Liver (tissue), 9 donors: ENCODE data around the gene FPR1. TPM values are rescaled to one million over a fixed set of nuclear protein-coding genes. Genes with fewer than 3 reads are reported as not detected.
A peak's percentile ranks its signal among the peaks of the same experiment; 100 is the strongest.

ENCODE experiments used
- DNase-seq: peaks from one replicate; pipeline ENCODE4 v3.0.0-alpha.2; 2017; ENCODE audit warnings: low spot score
- H3K27ac ChIP-seq, 2 donors: one replicate each; pipeline ENCODE4 v1.7.0; 2013; ENCODE audit warnings: inconsistent platforms in 2 of 2, low read length in 2 of 2, control low read depth in 1 of 2, low read depth in 1 of 2, mild to moderate bottlenecking in 1 of 2
- H3K27me3 ChIP-seq, 4 donors: one replicate each; pipeline versions ENCODE4 v1.6.1 to v1.7.0; 2013; ENCODE audit warnings: low read length in 3 of 4, inconsistent platforms in 1 of 4, mild to moderate bottlenecking in 1 of 4, moderate library complexity in 1 of 4; ENCODE audit not compliant: control insufficient read depth in 4 of 4, insufficient read depth in 4 of 4
- H3K36me3 ChIP-seq, 4 donors: one replicate each; pipeline versions ENCODE4 v1.6.1 to v1.7.0; 2013; ENCODE audit warnings: low read length in 3 of 4, mild to moderate bottlenecking in 3 of 4, low read depth in 1 of 4, moderate library complexity in 1 of 4; ENCODE audit not compliant: control insufficient read depth in 4 of 4, insufficient read depth in 3 of 4
- H3K4me1 ChIP-seq, 4 donors: one replicate each; pipeline versions ENCODE4 v1.6.1 to v1.7.0; 2013; ENCODE audit warnings: low read length in 3 of 4, mild to moderate bottlenecking in 3 of 4, moderate library complexity in 1 of 4; ENCODE audit not compliant: control insufficient read depth in 4 of 4, insufficient read depth in 4 of 4
- H3K4me3 ChIP-seq, 3 donors: one replicate each; pipeline versions ENCODE4 v1.6.1 to v1.7.0; 2013; ENCODE audit warnings: low read length in 3 of 3, control low read depth in 1 of 3, low read depth in 1 of 3, mild to moderate bottlenecking in 1 of 3
- H3K9ac ChIP-seq, 2 donors: one replicate each; pipeline ENCODE4 v1.7.0; 2013; ENCODE audit warnings: low read length in 2 of 2, mild to moderate bottlenecking in 2 of 2, moderate library complexity in 2 of 2, control low read depth in 1 of 2, low read depth in 1 of 2
- H3K9me3 ChIP-seq, 4 donors: one replicate each; pipeline versions ENCODE4 v1.6.1 to v1.7.0; 2013; ENCODE audit warnings: low read length in 3 of 4; ENCODE audit not compliant: control insufficient read depth in 4 of 4
- EGR1 ChIP-seq, 2 donors: IDR thresholded peaks; 2 replicates each; pipeline ENCODE4 v1.6.1; 2016 to 2018; ENCODE audit warnings: antibody characterized with exemption in 2 of 2, low read depth in 2 of 2
- FOXA1 ChIP-seq: IDR thresholded peaks from 2 replicates; pipeline ENCODE4 v1.6.1; 2016; ENCODE audit warnings: antibody characterized with exemption
- GABPA ChIP-seq, 2 donors: IDR thresholded peaks in 1 of 2; conservative IDR thresholded peaks in 1 of 2; 2 replicates each; pipeline ENCODE4 v1.6.1; 2016; ENCODE audit warnings: antibody characterized with exemption in 2 of 2, mild to moderate bottlenecking in 1 of 2, moderate library complexity in 1 of 2
- HNF4A ChIP-seq, 2 donors: conservative IDR thresholded peaks; 2 replicates each; pipeline ENCODE4 v1.6.1; 2016; ENCODE audit warnings: antibody characterized with exemption in 2 of 2, mild to moderate bottlenecking in 2 of 2
- HNF4G ChIP-seq: IDR thresholded peaks from 2 replicates; pipeline ENCODE4 v1.6.1; 2016; ENCODE audit warnings: antibody characterized with exemption
- JUND ChIP-seq, 2 donors: IDR thresholded peaks; 2 replicates each; pipeline ENCODE4 v1.6.1; 2016; ENCODE audit warnings: antibody characterized with exemption in 2 of 2
- NR2F2 ChIP-seq: IDR thresholded peaks from 2 replicates; pipeline ENCODE4 v1.6.1; 2016; ENCODE audit warnings: antibody characterized with exemption
- RXRA ChIP-seq, 2 donors: IDR thresholded peaks; 2 replicates each; pipeline ENCODE4 v1.6.1; 2017 to 2018; ENCODE audit warnings: antibody characterized with exemption in 2 of 2, mild to moderate bottlenecking in 1 of 2
- SP1 ChIP-seq: IDR thresholded peaks from 2 replicates; pipeline ENCODE4 v1.6.1; 2018; ENCODE audit warnings: antibody characterized with exemption, mild to moderate bottlenecking
- TAF1 ChIP-seq: conservative IDR thresholded peaks from 2 replicates; pipeline ENCODE4 v1.6.1; 2016; ENCODE audit warnings: antibody characterized with exemption, mild to moderate bottlenecking
- YY1 ChIP-seq: IDR thresholded peaks from 2 replicates; pipeline ENCODE4 v1.6.1; 2016; ENCODE audit warnings: antibody characterized with exemption, mild to moderate bottlenecking
- WGBS: extraction: QIAGEN DNeasy Blood & Tissue Kit; methylation state at CpG from one replicate; pipeline ENCODE4 v1.1.7; 2013; 5-methylcytosine and 5-hydroxymethylcytosine counted together
- polyA plus RNA-seq, 2 donors: library from polyadenylated mRNA; stranded (reverse) in 1 of 2; unstranded in 1 of 2; fragments of 200-250 nt in 1 of 2; fragments of >200 nt in 1 of 2; fragmentation: Nextera tagmentation in 1 of 2; extraction: Ambion mirVana in 1 of 2; gene quantifications; one replicate each; pipeline versions ENCODE4 v1.2.1 to v1.2.3, GENCODE V29; 2013 to 2015
- total RNA-seq, 2 donors: library from RNA; depleted of rRNA; stranded (reverse); fragments of >200 nt; gene quantifications; one replicate each; pipeline ENCODE4 v1.2.3, GENCODE V29; 2014
- TF ChIP-seq, protein P1 (sequence below): IDR thresholded peaks from 2 replicates; pipeline ENCODE4 v1.6.1; 2016; ENCODE audit warnings: antibody characterized with exemption
- donor health status: healthy.
- donor health status: healthy.
- donor health status: healthy.
- donor health status: healthy.
- donor health status: healthy.

FPR1 gene
- total and polyA plus RNA-seq, 4 donors, result 2.7 to 17.0 (median 8.1) TPM

DNA sequence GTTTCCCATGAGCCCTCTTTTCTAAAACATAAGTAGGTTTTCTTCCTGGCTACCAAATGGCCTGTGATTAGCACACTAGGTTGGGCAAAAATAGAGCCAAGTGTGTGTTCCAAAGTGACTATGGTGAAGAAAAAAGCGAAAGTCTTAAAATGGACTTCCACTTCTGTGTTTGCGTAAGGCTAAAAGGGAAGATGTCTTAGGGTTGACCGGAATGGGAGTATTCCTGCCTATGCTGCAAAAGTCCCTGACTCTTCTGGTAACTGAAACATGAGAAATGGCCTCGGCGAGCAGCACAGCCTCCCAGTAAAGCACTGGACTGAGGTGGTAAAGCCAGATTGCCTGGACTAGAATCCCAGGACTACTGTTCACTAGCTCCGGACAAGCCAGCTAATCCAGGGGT lies 2.4 kb upstream of the FPR1 start:
- DNase-seq, result no peak
- Histone ChIP-seq H3K27ac (peak overlapping the region in 1 of 2 donors; percentile 50), H3K9ac (no peak overlapping the region), H3K36me3 (no peaks in the 10 kb centered on the region), H3K4me1 (peaks cover 0 to 2% (median 0%) of the 10 kb centered on the region in 4 donors), H3K27me3 (no peaks in the 10 kb centered on the region), H3K4me3 (no peak overlapping the region), H3K9me3 (peaks cover 0 to 3% (median 1%) of the 10 kb centered on the region in 4 donors)
- no peak for TF ChIP-seq JUND (IDR thresholded peaks at IDR 0.05)
- no peak for TF ChIP-seq EGR1 (IDR thresholded peaks at IDR 0.05; ENCODE audit: low read depth in 2 of 2)
- TF ChIP-seq HNF4A (conservative IDR thresholded peaks at IDR 0.05), result no peak
- TF ChIP-seq TAF1, result no peak
- 81% methylated on average over 6 of the region's 6 CpGs for WGBS

GRCh38 chr19:51750400-51751094 lies 1.1 kb downstream of the FPR1 start:
- no peak for DNase-seq
- no peaks in the 10 kb centered on the region for H3K36me3 ChIP-seq
- TF ChIP-seq YY1, result no peak
- no peak for TF ChIP-seq HNF4G
- TF ChIP-seq FOXA1, result no peak
- no peak for TF ChIP-seq SP1
- TF ChIP-seq, protein P1, sequence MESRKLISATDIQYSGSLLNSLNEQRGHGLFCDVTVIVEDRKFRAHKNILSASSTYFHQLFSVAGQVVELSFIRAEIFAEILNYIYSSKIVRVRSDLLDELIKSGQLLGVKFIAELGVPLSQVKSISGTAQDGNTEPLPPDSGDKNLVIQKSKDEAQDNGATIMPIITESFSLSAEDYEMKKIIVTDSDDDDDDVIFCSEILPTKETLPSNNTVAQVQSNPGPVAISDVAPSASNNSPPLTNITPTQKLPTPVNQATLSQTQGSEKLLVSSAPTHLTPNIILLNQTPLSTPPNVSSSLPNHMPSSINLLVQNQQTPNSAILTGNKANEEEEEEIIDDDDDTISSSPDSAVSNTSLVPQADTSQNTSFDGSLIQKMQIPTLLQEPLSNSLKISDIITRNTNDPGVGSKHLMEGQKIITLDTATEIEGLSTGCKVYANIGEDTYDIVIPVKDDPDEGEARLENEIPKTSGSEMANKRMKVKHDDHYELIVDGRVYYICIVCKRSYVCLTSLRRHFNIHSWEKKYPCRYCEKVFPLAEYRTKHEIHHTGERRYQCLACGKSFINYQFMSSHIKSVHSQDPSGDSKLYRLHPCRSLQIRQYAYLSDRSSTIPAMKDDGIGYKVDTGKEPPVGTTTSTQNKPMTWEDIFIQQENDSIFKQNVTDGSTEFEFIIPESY, result no peak
- TF ChIP-seq JUND (IDR thresholded peaks at IDR 0.05), result no peak
- TF ChIP-seq HNF4A (conservative IDR thresholded peaks at IDR 0.05), result no peak
- peak overlapping the region; percentile 27 to 37 for H3K27ac ChIP-seq
- H3K9me3 ChIP-seq, result peaks cover 0 to 13% (median 4%) of the 10 kb centered on the region in 4 donors
- H3K4me1 ChIP-seq, result peaks cover 0 to 2% (median 0%) of the 10 kb centered on the region in 4 donors
- no peaks in the 10 kb centered on the region for H3K27me3 ChIP-seq
- 68% methylated on average over 7 of the region's 7 CpGs for WGBS
- no peak overlapping the region for H3K9ac ChIP-seq
- peak overlapping the region in 2 of 3 donors; percentile 15 to 18 for H3K4me3 ChIP-seq

- no peaks in the 10 kb centered on the region for H3K36me3 ChIP-seq
- no peak overlapping the region for H3K9ac ChIP-seq
- no peak overlapping the region for H3K4me3 ChIP-seq
- WGBS, result 65% methylated on average over 4 of the region's 4 CpGs
- peaks cover 0 to 13% (median 5%) of the 10 kb centered on the region in 4 donors for H3K9me3 ChIP-seq
- TF ChIP-seq HNF4A (conservative IDR thresholded peaks at IDR 0.05) (no peak), HNF4G (no peak), TAF1 (no peak), FOXA1 (no peak), RXRA (IDR thresholded peaks at IDR 0.05) (no peak), NR2F2 (no peak), YY1 (no peak), GABPA (IDR thresholded peaks at IDR 0.05 in 1 of 2, conservative IDR thresholded peaks at IDR 0.05 in 1 of 2) (no peak)
- TF ChIP-seq, protein P1, result no peak
- DNase-seq, result no peak
- H3K27ac ChIP-seq, result no peak overlapping the region
- H3K4me1 ChIP-seq, result peaks cover 0 to 2% (median 0%) of the 10 kb centered on the region in 4 donors
- no peaks in the 10 kb centered on the region for H3K27me3 ChIP-seq
Measured at GRCh38 chr19:51749979-51750378, 1.7 kb downstream of the FPR1 start.
